PC-9 (cell line): Measurements from ENCODE around the gene ADRA1B. TPM values are rescaled to one million over a fixed set of nuclear protein-coding genes. Genes with fewer than 3 reads are reported as not detected.

Experiments
- BruUV-seq: library from RNA; stranded (reverse); fragments of 400-500 nt; replicated peaks from 2 replicates; lab custom pipeline; 2021; lab: Mats Ljungman, UMichigan
- CTCF ChIA-PET: fragments of 300-600 bp; sonication (Branson Sonifier 250); formaldehyde crosslinking; loops from one replicate; lab custom pipeline; 2022; ENCODE audit warnings: antibody characterized with exemption; lab: Charles Lee
- POLR2A ChIA-PET: fragments of 300-600 bp; sonication (Branson Sonifier 250); formaldehyde crosslinking; loops from one replicate; lab custom pipeline; 2022; ENCODE audit warnings: antibody characterized with exemption; ENCODE audit not compliant: unreplicated experiment; lab: Charles Lee
- DNase-seq, 2 experiments: peaks; one replicate each; pipeline versions ENCODE4 v3.0.0 to v3.0.0-alpha.2; 2015 to 2022; ENCODE audit warnings: mixed read lengths in 1 of 2
- H2AFZ ChIP-seq: fragments of 200-600 bp; sonication (generic); 2 replicates; pipeline ENCODE4 v1.8.1; 2017; ENCODE audit warnings: antibody characterized with exemption
- H3F3A ChIP-seq: fragments of 200-600 bp; sonication (generic); 2 replicates; pipeline ENCODE4 v1.8.1; 2017; ENCODE audit warnings: antibody characterized with exemption, mild to moderate bottlenecking, low read depth; ENCODE audit not compliant: insufficient read depth
- H3K27ac ChIP-seq: fragments of 200-600 bp; sonication (generic); 2 replicates; pipeline ENCODE4 v1.6.1; 2016; ENCODE audit warnings: mixed run types
- H3K27me3 ChIP-seq: fragments of 200-600 bp; sonication (generic); 2 replicates; pipeline ENCODE4 v1.6.1; 2016; ENCODE audit warnings: low read depth, mixed run types; ENCODE audit not compliant: insufficient read depth
- H3K36me3 ChIP-seq: fragments of 200-600 bp; sonication (generic); 2 replicates; pipeline ENCODE4 v1.6.1; 2016; ENCODE audit warnings: low read depth, mixed run types
- H3K4me1 ChIP-seq: fragments of 200-600 bp; sonication (generic); replicated peaks from 2 replicates; pipeline ENCODE4 v1.6.1; 2016; ENCODE audit warnings: mixed run types; ENCODE audit not compliant: insufficient read depth
- H3K4me2 ChIP-seq: fragments of 200-600 bp; sonication (generic); 2 replicates; pipeline ENCODE4 v1.6.1; 2017; ENCODE audit warnings: mixed run types
- H3K4me3 ChIP-seq: fragments of 200-600 bp; sonication (generic); 2 replicates; pipeline ENCODE4 v1.6.1; 2016; ENCODE audit warnings: mixed run types
- H3K79me2 ChIP-seq: fragments of 200-600 bp; sonication (generic); 2 replicates; pipeline ENCODE4 v1.6.1; 2017; ENCODE audit warnings: low read depth, mixed run types
- H3K9me2 ChIP-seq: fragments of 200-600 bp; sonication (generic); 2 replicates; pipeline ENCODE4 v1.8.1; 2017; ENCODE audit warnings: mild to moderate bottlenecking; ENCODE audit not compliant: insufficient read depth
- H3K9me3 ChIP-seq: fragments of 200-600 bp; sonication (generic); 2 replicates; pipeline ENCODE4 v1.8.1; 2016; ENCODE audit warnings: low read depth; ENCODE audit not compliant: insufficient read depth
- H4K20me1 ChIP-seq: fragments of 200-600 bp; sonication (generic); 2 replicates; pipeline ENCODE4 v1.8.1; 2017; ENCODE audit not compliant: insufficient read depth
- EZH2 ChIP-seq: fragments of 200-600 bp; sonication (generic); IDR thresholded peaks from 2 replicates; pipeline ENCODE4 v1.8.0; 2017; ENCODE audit warnings: antibody characterized with exemption, low read depth
- intact Hi-C: fragments of 100-400 bp; cut with micrococcal nuclease; formaldehyde crosslinking; loops from one replicate; pipeline ENCODE4 v1.10.0; 2022; ENCODE audit not compliant: unreplicated experiment
- total RNA-seq: library from RNA; stranded (reverse); gene quantifications from 2 replicates; pipeline ENCODE4 v1.2.3, GENCODE V29; 2021
- TF ChIP-seq, protein P1 (sequence below): fragments of 200-600 bp; sonication (generic); conservative IDR thresholded peaks from 2 replicates; pipeline ENCODE4 v1.6.1; 2017; ENCODE audit warnings: mixed run types, antibody characterized with exemption, mild to moderate bottlenecking, moderate library complexity

The ADRA1B gene
- total RNA-seq, 1 experiment from 2014 or later: 4.6 TPM

DNA sequence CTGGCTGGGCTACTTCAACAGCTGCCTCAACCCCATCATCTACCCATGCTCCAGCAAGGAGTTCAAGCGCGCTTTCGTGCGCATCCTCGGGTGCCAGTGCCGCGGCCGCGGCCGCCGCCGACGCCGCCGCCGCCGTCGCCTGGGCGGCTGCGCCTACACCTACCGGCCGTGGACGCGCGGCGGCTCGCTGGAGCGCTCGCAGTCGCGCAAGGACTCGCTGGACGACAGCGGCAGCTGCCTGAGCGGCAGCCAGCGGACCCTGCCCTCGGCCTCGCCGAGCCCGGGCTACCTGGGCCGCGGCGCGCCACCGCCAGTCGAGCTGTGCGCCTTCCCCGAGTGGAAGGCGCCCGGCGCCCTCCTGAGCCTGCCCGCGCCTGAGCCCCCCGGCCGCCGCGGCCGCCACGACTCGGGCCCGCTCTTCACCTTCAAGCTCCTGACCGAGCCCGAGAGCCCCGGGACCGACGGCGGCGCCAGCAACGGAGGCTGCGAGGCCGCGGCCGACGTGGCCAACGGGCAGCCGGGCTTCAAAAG lies 55.7 kb downstream of the ADRA1B start:
- no peaks in the 10 kb centered on the region for H3K9me3 ChIP-seq
- H4K20me1 ChIP-seq: no peaks in the 10 kb centered on the region
- no TSS peak for BruUV-seq
- DNase-seq: peak in 1 of 2 experiments; percentile 48
- TF ChIP-seq, protein P1, sequence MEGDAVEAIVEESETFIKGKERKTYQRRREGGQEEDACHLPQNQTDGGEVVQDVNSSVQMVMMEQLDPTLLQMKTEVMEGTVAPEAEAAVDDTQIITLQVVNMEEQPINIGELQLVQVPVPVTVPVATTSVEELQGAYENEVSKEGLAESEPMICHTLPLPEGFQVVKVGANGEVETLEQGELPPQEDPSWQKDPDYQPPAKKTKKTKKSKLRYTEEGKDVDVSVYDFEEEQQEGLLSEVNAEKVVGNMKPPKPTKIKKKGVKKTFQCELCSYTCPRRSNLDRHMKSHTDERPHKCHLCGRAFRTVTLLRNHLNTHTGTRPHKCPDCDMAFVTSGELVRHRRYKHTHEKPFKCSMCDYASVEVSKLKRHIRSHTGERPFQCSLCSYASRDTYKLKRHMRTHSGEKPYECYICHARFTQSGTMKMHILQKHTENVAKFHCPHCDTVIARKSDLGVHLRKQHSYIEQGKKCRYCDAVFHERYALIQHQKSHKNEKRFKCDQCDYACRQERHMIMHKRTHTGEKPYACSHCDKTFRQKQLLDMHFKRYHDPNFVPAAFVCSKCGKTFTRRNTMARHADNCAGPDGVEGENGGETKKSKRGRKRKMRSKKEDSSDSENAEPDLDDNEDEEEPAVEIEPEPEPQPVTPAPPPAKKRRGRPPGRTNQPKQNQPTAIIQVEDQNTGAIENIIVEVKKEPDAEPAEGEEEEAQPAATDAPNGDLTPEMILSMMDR: no peak
- TF ChIP-seq EZH2: no peak
- no peaks in the 10 kb centered on the region for H3K79me2 ChIP-seq
- no peak overlapping the region for H3K27ac ChIP-seq
- ChIA-PET POLR2A (no interaction called here), CTCF (interaction anchor here (0.5 to 0.7 kb wide), 3 partner anchors 10 to 139 kb away, joined by 3 to 5 read pairs (median 4); no protein-coding TSS in a partner anchor)
- H3K4me1 ChIP-seq: peaks cover 16% of the 10 kb centered on the region
- H3K27me3 ChIP-seq: no peaks in the 10 kb centered on the region
- peaks cover 5% of the 10 kb centered on the region; the same call in 1 of the 2 replicates for H3F3A ChIP-seq
- H3K4me2 ChIP-seq: no peak overlapping the region
- intact Hi-C loops: no loop called here
- H2AFZ ChIP-seq: no peak overlapping the region
- H3K9me2 ChIP-seq: no peaks in the 10 kb centered on the region
- H3K4me3 ChIP-seq: no peak overlapping the region
- no peaks in the 10 kb centered on the region for H3K36me3 ChIP-seq

DNA sequence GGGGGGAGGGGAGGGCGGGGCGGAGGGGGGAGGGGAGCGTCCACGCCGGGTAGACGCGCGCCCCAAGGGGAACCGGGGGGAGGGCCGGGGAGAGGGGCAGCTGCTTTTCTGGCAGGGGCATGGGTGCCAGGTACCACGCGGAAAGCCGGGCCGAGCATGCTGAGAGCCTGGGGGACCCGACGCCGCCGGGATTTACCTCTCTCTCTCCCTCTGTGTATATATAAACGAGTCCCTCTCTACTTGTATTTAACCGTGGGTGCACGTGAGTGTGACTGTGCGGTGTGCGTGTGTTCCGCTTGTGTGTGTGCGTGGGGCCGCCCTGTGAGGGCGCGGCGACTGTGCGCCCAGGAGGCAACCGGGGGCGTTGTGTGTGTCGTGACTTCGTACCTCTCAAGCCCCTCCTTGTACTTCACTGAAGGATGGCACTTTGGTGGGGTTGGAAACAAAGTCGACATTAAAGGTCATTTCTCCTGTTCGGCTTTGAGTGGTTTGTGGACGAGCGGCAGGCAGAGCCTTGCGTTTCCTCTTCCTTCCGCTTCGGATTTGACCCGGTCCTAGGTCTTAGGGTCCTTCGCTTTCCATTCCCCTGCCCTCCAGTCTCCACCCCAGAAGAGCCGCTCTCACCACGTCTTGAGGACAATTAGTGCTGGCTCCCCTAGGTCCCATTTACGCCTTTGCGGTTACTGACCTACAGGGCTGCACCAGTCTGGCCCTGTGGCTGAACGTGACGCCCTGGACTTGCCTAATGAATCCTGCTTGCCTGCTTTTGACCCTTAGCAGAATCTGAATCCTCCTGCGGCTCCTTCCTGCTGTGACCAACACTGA lies 56.5 kb downstream of the ADRA1B start:
- Histone ChIP-seq H3K4me3 (no peak overlapping the region), H3K4me1 (peaks cover 16% of the 10 kb centered on the region), H2AFZ (no peak overlapping the region), H3K27me3 (no peaks in the 10 kb centered on the region), H3K36me3 (no peaks in the 10 kb centered on the region), H3K9me3 (no peaks in the 10 kb centered on the region), H3F3A (peaks cover 5% of the 10 kb centered on the region; the same call in 1 of the 2 replicates), H4K20me1 (no peaks in the 10 kb centered on the region), H3K27ac (no peak overlapping the region), H3K9me2 (no peaks in the 10 kb centered on the region), H3K4me2 (no peak overlapping the region), H3K79me2 (no peaks in the 10 kb centered on the region)
- intact Hi-C loops: no loop called here
- TF ChIP-seq, protein P1: no peak
- TF ChIP-seq EZH2: no peak
- BruUV-seq: TSS peak; percentile 57
- DNase-seq: no peak
- ChIA-PET POLR2A (no interaction called here), CTCF (interaction anchor here (0.6 to 0.7 kb wide), 2 partner anchors 61 to 139 kb away, joined by 3 to 5 read pairs; no protein-coding TSS in a partner anchor)

GRCh38 chr5:159975462-159976019 lies 59.3 kb downstream of the ADRA1B start:
- Histone ChIP-seq H3F3A (peaks cover 6% of the 10 kb centered on the region; the same call in 1 of the 2 replicates), H3K27ac (no peak overlapping the region), H3K36me3 (no peaks in the 10 kb centered on the region), H4K20me1 (no peaks in the 10 kb centered on the region), H3K9me2 (no peaks in the 10 kb centered on the region), H3K79me2 (no peaks in the 10 kb centered on the region), H3K27me3 (no peaks in the 10 kb centered on the region), H3K9me3 (no peaks in the 10 kb centered on the region), H3K4me3 (no peak overlapping the region), H3K4me1 (peaks cover 16% of the 10 kb centered on the region), H3K4me2 (no peak overlapping the region), H2AFZ (no peak overlapping the region)
- no TSS peak for BruUV-seq
- TF ChIP-seq EZH2: no peak
- TF ChIP-seq, protein P1: no peak
- CTCF ChIA-PET: interaction anchor here (0.6 to 1.5 kb wide), 3 partner anchors 11 to 531 kb away, joined by 3 to 7 read pairs (median 4); no protein-coding TSS in a partner anchor
- DNase-seq: peak; percentile 37 to 63
- POLR2A ChIA-PET: interaction anchor here (0.6 kb wide), 1 partner anchor 18 kb away, joined by 11 read pairs; no protein-coding TSS in a partner anchor
- intact Hi-C loops: no loop called here
